COLO829 (cell line): ENCODE measurements around the gene AMHR2.
"Not testable (repeated sequence)": the region's sequence is repeated elsewhere in the genome, so short reads cannot be mapped to it uniquely, and the experiment has no call there.

ENCODE experiments used
- DNase-seq: peaks from one replicate; pipeline ENCODE4 v3.0.0; 2012; ENCODE audit warnings: low spot score

Gene AMHR2

GRCh38 chr12:53415752-53416389 is 7.8 kb upstream of the AMHR2 start:
- DNase-seq, result not testable (repeated sequence)

DNA sequence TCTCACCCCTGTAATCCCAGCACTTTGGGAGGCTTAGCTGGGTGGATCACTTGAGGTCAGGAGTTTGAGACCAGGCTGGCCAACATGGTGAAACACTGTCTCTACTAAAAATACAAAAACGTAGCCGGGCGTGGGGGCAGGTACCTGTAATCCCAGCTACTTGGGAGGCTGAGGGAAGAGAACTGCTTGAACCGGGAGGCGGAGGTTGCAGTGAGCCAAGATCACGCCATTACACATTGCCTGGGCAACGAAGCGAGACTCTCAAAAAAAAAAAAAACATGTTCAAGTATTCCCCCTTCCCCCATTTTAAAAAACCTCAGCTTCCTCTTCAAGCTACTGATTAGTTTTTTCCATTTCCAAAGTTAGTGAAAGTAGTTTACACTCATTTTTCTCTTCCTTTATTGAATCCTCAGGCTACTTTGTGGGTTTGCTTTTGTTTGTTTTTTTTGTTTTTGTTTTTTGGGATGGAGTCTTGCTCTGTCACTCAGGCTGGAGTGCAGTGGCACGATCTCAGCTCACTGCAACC is 6.3 kb upstream of the AMHR2 start:
- DNase-seq, result not testable (repeated sequence)

- no peak for DNase-seq
These were observed 5.4 kb upstream of the AMHR2 start for GRCh38 chr12:53418221-53418620.

- no peak for DNase-seq
These were observed 3.9 kb upstream of the AMHR2 start for GRCh38 chr12:53419756-53420155.

DNA sequence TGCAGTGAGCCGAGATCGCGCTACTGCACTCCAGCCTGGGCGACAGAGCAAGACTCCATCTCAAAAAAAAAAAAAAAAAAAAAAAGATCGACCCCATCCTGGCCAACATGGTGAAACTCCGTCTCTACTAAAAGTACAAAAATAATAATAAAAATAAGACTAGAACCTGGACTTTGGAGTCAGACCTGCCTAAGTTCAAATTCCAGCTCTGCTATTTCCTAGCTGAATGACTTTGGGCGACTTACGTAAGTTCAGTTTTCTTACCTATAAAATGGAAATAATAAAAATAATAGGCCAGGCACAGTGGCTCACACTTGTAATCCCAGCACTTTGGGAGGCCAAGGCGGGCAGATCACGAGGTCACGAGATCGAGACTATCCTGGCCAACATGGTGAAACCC is 1.4 kb upstream of the AMHR2 start:
- not testable (repeated sequence) for DNase-seq

GRCh38 chr12:53424626-53425514 is 1.2 kb downstream of the AMHR2 start:
- DNase-seq, result no peak

GRCh38 chr12:53425515-53426150 is 2.0 kb downstream of the AMHR2 start:
- no peak for DNase-seq

DNA sequence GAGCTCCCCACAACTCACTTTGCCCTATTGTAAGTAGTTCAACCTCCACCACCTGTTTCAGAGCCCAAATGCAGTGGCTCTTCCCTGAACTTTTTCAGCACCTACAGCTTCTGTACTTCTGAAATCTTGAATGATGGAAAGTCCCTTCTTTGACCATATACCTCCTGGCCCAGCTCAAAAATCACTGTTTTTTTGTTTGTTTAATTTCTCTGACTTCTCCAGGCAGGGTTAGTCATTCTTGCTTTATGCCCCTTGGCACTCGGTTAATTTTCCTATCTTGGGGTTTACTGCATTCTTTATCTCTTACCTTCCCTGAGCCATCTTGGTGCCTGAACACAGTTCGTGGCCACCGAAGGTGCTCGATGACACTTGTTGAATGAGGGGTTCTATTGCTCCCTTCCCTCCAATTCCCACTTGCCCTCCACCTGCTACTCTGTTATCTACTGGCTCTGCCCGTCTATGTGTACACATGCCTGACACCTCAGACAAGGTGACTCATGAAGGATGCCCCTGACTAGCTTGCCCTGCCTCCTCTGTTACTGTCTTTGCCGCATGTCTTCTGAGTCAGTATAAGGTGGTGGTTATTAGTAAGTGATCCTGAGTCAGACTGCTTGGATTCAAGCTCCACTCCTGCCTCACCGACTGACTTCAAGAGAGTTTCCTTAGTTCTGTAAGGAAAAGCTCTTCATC is 4.4 kb downstream of the AMHR2 start:
- DNase-seq, result no peak

GRCh38 chr12:53428741-53429140 is 5.1 kb downstream of the AMHR2 start:
- DNase-seq, result no peak

DNA sequence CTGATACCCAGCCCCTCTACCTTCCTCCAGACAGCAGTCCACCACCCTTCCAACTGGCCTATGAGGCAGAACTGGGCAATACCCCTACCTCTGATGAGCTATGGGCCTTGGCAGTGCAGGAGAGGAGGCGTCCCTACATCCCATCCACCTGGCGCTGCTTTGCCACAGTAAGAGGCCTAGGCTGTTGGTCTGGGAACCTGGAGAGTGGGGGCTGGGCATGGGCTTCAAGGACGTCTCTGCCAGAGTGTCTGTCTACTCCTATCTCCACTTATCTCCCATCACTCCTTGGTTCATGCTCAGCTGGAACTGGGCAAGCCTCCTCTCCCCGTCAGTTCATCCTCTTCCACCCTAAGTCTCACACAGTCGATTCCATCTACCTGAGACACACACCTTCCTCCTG is 6.5 kb downstream of the AMHR2 start:
- DNase-seq, result no peak

DNA sequence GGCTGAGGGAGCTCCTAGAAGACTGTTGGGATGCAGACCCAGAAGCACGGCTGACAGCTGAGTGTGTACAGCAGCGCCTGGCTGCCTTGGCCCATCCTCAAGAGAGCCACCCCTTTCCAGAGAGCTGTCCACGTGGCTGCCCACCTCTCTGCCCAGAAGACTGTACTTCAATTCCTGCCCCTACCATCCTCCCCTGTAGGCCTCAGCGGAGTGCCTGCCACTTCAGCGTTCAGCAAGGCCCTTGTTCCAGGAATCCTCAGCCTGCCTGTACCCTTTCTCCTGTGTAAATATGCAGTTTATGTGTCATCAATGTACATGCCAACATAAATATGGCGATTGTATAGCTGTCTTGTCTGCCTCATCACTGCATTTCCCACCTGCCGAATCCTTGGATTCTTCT is 7.5 kb downstream of the AMHR2 start:
- DNase-seq, result no peak

- DNase-seq, result not testable (repeated sequence)
These were observed 11.7 kb downstream of the AMHR2 start for GRCh38 chr12:53435326-53435725.

GRCh38 chr12:53439582-53439981 is 15.9 kb downstream of the AMHR2 start:
- DNase-seq, result not testable (repeated sequence)

GRCh38 chr12:53441040-53441833 is 17.6 kb downstream of the AMHR2 start, which contains the start of gene PRR13:
TSS of gene PRR13 (plus strand) at chr12:53441734. CDS start at chr12:53442715, 981 bp downstream.
- peak; percentile 98 for DNase-seq

- DNase-seq, result no peak
These were observed 20.3 kb downstream of the AMHR2 start for GRCh38 chr12:53443955-53444354.

DNA sequence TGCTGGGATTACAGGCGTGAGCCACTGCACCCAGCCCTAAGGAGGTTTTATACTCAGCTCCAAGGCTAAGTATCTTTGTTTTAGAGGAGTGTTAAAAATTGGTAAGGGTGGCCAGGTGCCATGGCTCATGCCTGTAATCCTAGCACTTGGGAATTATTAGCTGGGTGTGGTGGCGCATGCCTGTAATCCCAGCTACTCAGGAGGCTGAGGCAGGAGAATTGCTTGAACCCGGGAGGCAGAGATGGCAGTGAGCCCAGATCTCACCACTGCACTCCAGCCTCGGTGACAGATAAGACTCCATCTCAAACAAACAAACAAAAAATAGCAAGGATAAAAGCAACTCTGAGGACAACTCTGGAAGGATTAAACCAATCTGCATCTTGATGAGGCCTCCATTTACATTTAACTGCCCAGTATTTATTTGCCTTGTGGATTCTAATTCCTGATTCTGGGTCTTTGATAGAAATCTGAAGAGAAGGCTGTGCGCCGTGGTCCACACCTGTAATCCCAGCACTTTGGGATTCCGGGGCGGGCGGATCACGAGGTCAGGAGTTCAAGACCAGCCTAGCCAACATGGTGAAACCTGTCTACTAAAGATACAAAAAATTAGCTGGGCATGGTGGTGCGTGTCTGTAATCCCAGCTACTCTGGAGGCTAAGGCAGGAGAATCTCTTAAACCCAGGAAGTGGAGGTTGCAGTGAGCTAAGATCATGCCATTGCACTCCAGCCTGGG is 21.1 kb downstream of the AMHR2 start:
- not testable (repeated sequence) for DNase-seq

DNA sequence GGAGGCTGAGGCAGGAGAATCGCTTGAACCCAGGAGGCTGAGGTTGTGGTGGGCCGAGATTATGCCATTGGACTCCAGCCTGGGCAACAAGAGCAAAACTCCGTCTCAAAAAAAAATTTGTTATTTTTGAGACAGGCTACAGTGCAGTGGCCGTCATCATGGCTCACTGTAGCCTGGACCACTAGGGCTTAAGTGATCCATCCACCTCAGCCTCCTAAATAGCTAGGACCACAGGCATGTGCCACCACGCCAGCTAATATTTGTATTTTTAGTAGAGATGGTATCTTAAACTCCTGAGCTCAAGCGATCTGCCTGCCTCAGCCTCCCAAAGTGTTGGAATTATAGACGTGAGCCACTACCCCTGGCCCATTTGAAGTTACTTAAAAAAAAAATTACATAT is 27.3 kb downstream of the AMHR2 start:
- no peak for DNase-seq

DNA sequence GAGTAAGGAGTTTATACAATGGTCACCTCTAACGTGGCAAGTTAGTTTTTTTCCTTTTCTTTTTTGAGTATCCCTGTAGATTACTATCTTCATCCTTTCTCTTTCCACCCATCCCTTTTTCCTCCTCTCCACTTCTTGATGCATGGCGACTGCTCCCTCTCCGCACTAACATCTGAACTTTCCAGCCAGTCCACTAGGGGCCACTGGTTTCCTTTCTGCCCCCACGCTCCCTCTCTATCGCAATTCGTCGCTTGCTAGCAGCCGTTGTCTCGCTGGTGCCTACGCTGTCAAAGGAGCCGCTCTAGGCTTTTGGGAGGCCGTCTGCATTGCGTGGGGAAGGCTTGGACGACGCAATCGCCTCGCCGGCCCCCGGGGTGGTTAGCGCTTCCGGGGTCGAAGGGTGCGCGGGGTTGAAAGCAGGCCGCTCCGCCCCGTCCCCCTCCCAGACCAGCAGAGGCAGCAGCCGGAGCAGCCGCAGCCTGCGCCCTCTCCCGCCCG is 28.1 kb downstream of the AMHR2 start, which contains the start of gene PCBP2:
Gene PCBP2 (plus strand): TSS at position 442 of the 498 bp plus-strand sequence. CDS start 2,699 bp downstream, outside the sequence.
- peak; percentile 97 for DNase-seq

- DNase-seq, result peak; percentile 68
These were observed 28.8 kb downstream of the AMHR2 start for GRCh38 chr12:53452159-53453077.
